AG08395 (cell line): ENCODE results near the gene ACOT7.

Experiments used
- DNase-seq: peaks from one replicate; pipeline ENCODE4 v3.0.0; 2012; ENCODE audit warnings: mixed read lengths, low spot score

ACOT7 gene

GRCh38 chr1:6248932-6249738 is 144.4 kb downstream of the ACOT7 start:
- DNase-seq = peak; percentile 59

GRCh38 chr1:6248161-6248776 is 145.3 kb downstream of the ACOT7 start:
- DNase-seq = no peak

- DNase-seq = no peak
These were observed 145.9 kb downstream of the ACOT7 start for GRCh38 chr1:6247651-6248050.

GRCh38 chr1:6246497-6247467 is 146.8 kb downstream of the ACOT7 start:
- DNase-seq = peak; percentile 88

- DNase-seq = no peak
These were observed 147.6 kb downstream of the ACOT7 start for GRCh38 chr1:6245869-6246496.

- DNase-seq = peak; percentile 88
These were observed 148.3 kb downstream of the ACOT7 start for GRCh38 chr1:6245086-6245868.

- DNase-seq = no peak
These were observed 149.0 kb downstream of the ACOT7 start for GRCh38 chr1:6244401-6245049.

GRCh38 chr1:6243993-6244392 is 149.6 kb downstream of the ACOT7 start, which contains the start of gene HES3:
Gene HES3 (plus strand): TSS chr1:6244179. CDS start chr1:6244366, 187 bp downstream.
- DNase-seq = no peak

- DNase-seq = no peak
These were observed 150.3 kb downstream of the ACOT7 start for GRCh38 chr1:6243053-6243834.

GRCh38 chr1:6241887-6242740 is 151.5 kb downstream of the ACOT7 start:
- no peak for DNase-seq

- DNase-seq = no peak
These were observed 152.3 kb downstream of the ACOT7 start for GRCh38 chr1:6241107-6241886.

GRCh38 chr1:6239950-6240768 is 153.4 kb downstream of the ACOT7 start:
- peak; percentile 68 for DNase-seq

- no peak for DNase-seq
These were observed 154.3 kb downstream of the ACOT7 start for GRCh38 chr1:6239213-6239752.

GRCh38 chr1:6237093-6237492 is 156.5 kb downstream of the ACOT7 start:
- DNase-seq = no peak

- no peak for DNase-seq
These were observed 158.3 kb downstream of the ACOT7 start for GRCh38 chr1:6235296-6235677.

- DNase-seq = no peak
These were observed 158.9 kb downstream of the ACOT7 start for GRCh38 chr1:6234502-6235295.
